ENCODE data around the gene MAPK4.
A peak's percentile ranks its signal among the peaks of the same experiment; 100 is the strongest.
"Not testable (repeated sequence)": the region's sequence is repeated elsewhere in the genome, so short reads cannot be mapped to it uniquely, and the experiment has no call there.

MAPK4 gene

GRCh38 chr18:50559752-50560680 is at the start of gene MAPK4:
TSS of gene MAPK4 (plus strand) at chr18:50560087. CDS start at chr18:50663959, 103,872 bp downstream.
- Histone ChIP-seq H3K9me3 (ENCODE audit: severe bottlenecking) (no peaks in the 10 kb centered on the region), H3K36me3 (ENCODE audit: low read depth) (no peaks in the 10 kb centered on the region), H3K4me1 (ENCODE audit: insufficient read depth, poor library complexity, severe bottlenecking) (no peaks in the 10 kb centered on the region), H3K27me3 (ENCODE audit: insufficient read depth, poor library complexity, severe bottlenecking) (peaks cover 26% of the 10 kb centered on the region), H3K4me3 (ENCODE audit: severe bottlenecking) (peak within 1 kb of the TSS; percentile 40), H3K27ac (ENCODE audit: poor library complexity, severe bottlenecking) (no peak within 1 kb of the TSS)
- peak; percentile 51 for DNase-seq (ENCODE audit: low spot score)
- ATAC-seq (ENCODE audit: low read depth), result peak; percentile 68
- TF ChIP-seq CTCF (IDR thresholded peaks at IDR 0.05; ENCODE audit: poor library complexity, severe bottlenecking), result no peak

- not testable (repeated sequence) for ATAC-seq (ENCODE audit: low read depth); H3K9me3 ChIP-seq (ENCODE audit: severe bottlenecking); H3K36me3 ChIP-seq (ENCODE audit: low read depth); H3K27ac ChIP-seq (ENCODE audit: poor library complexity, severe bottlenecking); H3K4me1 ChIP-seq (ENCODE audit: insufficient read depth, poor library complexity, severe bottlenecking); H3K27me3 ChIP-seq (ENCODE audit: insufficient read depth, poor library complexity, severe bottlenecking); H3K4me3 ChIP-seq (ENCODE audit: severe bottlenecking); DNase-seq (ENCODE audit: low spot score)
These were observed 42.6 kb upstream of the MAPK4 start for GRCh38 chr18:50517277-50517676.

- DNase-seq (ENCODE audit: low spot score), result no peak
- Histone ChIP-seq H3K27me3 (ENCODE audit: insufficient read depth, poor library complexity, severe bottlenecking) (no peaks in the 10 kb centered on the region), H3K4me1 (ENCODE audit: insufficient read depth, poor library complexity, severe bottlenecking) (peaks cover 7% of the 10 kb centered on the region)
These were observed 40.9 kb upstream of the MAPK4 start for GRCh38 chr18:50518787-50519546.

GRCh38 chr18:50523165-50523564 is 36.7 kb upstream of the MAPK4 start:
- H3K27me3 ChIP-seq (ENCODE audit: insufficient read depth, poor library complexity, severe bottlenecking), result no peaks in the 10 kb centered on the region
- H3K36me3 ChIP-seq (ENCODE audit: low read depth), result no peaks in the 10 kb centered on the region
- peaks cover 7% of the 10 kb centered on the region for H3K4me1 ChIP-seq (ENCODE audit: insufficient read depth, poor library complexity, severe bottlenecking)
- H3K27ac ChIP-seq (ENCODE audit: poor library complexity, severe bottlenecking), result no peak overlapping the region
- no peaks in the 10 kb centered on the region for H3K9me3 ChIP-seq (ENCODE audit: severe bottlenecking)
- no peak overlapping the region for H3K4me3 ChIP-seq (ENCODE audit: severe bottlenecking)
- DNase-seq (ENCODE audit: low spot score) (no peak), ATAC-seq (ENCODE audit: low read depth) (no peak)
- no peak for TF ChIP-seq CTCF (IDR thresholded peaks at IDR 0.05; ENCODE audit: poor library complexity, severe bottlenecking)

More at GRCh38 chr18:50518787-50519546, 40.9 kb upstream of the MAPK4 start:
- Histone ChIP-seq H3K4me3 (ENCODE audit: severe bottlenecking) (no peak overlapping the region), H3K36me3 (ENCODE audit: low read depth) (no peaks in the 10 kb centered on the region), H3K9me3 (ENCODE audit: severe bottlenecking) (no peaks in the 10 kb centered on the region), H3K27ac (ENCODE audit: poor library complexity, severe bottlenecking) (peak overlapping the region; percentile 10)
- peak; percentile 67 for ATAC-seq (ENCODE audit: low read depth)
- no peak for TF ChIP-seq CTCF (IDR thresholded peaks at IDR 0.05; ENCODE audit: poor library complexity, severe bottlenecking)

GRCh38 chr18:50527636-50528307 is 32.1 kb upstream of the MAPK4 start:
- H3K36me3 ChIP-seq (ENCODE audit: low read depth), result no peaks in the 10 kb centered on the region
- no peak for TF ChIP-seq CTCF (IDR thresholded peaks at IDR 0.05; ENCODE audit: poor library complexity, severe bottlenecking)
- H3K4me3 ChIP-seq (ENCODE audit: severe bottlenecking), result no peak overlapping the region
- H3K27ac ChIP-seq (ENCODE audit: poor library complexity, severe bottlenecking), result no peak overlapping the region
- H3K27me3 ChIP-seq (ENCODE audit: insufficient read depth, poor library complexity, severe bottlenecking), result no peaks in the 10 kb centered on the region
- no peaks in the 10 kb centered on the region for H3K9me3 ChIP-seq (ENCODE audit: severe bottlenecking)
- DNase-seq (ENCODE audit: low spot score) (no peak), ATAC-seq (ENCODE audit: low read depth) (no peak)
- H3K4me1 ChIP-seq (ENCODE audit: insufficient read depth, poor library complexity, severe bottlenecking), result no peaks in the 10 kb centered on the region

Data from RWPE2 (cell line).